NT2/D1 (cell line): ENCODE measurements around the gene CCDC60.

Experiments
- SUZ12 ChIP-seq: IDR thresholded peaks from 2 replicates; pipeline ENCODE4 v1.6.1; 2011; ENCODE audit not compliant: insufficient read length, insufficient read depth; ENCODE audit errors: extremely low read depth
- ZNF274 ChIP-seq: IDR thresholded peaks from 2 replicates; pipeline ENCODE4 v1.6.1; 2011; ENCODE audit warnings: mild to moderate bottlenecking, low read depth, low read length

DNA sequence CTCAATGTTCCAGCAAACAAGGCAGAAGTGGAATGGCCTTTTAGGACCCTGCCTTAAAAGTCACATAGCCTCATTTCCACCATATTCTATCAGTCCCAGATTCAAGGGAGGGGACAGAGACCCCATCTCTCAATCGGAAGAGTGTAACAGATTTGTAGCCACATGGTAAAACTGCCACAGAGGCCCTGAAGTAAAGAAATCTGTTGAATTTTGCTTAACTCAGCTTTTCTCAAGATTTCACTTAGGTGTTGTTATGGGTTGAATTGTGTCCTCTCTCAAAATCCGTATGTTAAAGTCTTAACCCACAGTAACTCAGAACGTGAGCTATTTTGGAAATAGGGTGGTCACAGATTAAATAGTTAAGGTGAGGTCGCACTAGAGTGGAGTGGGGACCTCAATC lies 22.7 kb upstream of the CCDC60 start:
- no peak for TF ChIP-seq ZNF274
- TF ChIP-seq SUZ12: no peak
